ENCODE data around the gene PREX1.

Gene PREX1

DNA sequence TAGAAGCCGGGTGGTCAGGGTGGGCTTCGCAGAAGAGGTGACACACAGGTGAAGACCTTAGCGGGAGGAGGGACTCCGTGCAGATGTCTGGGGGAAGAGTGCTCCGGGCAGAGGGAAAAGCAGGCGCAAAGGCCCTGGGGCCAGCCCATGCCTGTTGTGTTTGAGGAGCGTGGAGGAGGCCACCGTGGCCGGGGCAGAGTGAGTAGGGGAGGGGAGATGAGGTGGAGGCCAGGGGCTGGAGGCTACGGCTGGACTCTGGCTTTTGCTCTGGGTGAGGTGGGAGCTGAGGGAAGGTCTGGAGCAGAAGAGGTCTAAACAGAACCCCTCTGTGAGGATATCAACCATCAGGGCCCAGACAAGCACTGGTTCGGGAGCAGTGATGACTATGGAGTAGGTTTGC is 244.0 kb downstream of the PREX1 start:
- in situ Hi-C loops (cut with HindIII; ENCODE audit: low pct_ligation_motif_present, low pct_unique_long_range_greater_than_20kb, low sequenced_read_pairs), result no loop called here
- DNase-seq, result no peak

DNA sequence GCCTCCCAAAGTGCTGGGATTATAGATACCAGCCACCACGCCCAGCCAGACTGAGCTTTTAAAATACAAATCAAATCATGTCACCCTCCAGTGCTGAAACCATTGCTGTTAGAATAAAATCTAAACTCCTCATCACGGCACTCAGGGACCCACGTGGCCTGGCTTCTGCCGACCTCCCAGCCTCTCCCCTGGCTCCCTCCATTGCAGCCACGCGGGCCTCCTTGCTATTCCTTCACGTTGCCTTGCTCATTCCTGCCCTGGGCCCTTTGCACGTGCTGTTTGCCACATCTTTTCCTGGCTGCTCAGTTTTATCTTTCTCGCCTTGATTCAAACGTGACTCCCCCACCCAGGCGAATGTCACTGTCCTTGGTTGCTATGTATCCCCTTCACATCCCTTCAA is 244.6 kb downstream of the PREX1 start:
- DNase-seq, result no peak
- in situ Hi-C loops (cut with HindIII; ENCODE audit: low pct_ligation_motif_present, low pct_unique_long_range_greater_than_20kb, low sequenced_read_pairs), result no loop called here

DNA sequence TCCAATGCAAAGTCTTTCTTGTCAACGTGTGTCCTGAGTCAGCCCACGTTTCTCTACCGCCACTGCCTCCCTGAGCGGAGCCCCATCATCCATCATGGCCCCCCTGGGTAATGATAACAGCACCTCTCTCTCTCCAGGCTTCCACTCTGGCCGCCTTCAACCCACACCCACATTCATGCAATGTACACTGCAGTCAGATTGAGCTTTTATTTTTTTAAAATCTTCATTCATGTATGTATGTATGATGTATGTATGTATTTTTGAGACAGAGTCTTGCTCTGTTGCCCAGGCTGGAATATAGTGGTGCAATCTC is 245.2 kb downstream of the PREX1 start:
- DNase-seq, result no peak
- in situ Hi-C loops (cut with HindIII; ENCODE audit: low pct_ligation_motif_present, low pct_unique_long_range_greater_than_20kb, low sequenced_read_pairs), result no loop called here

DNA sequence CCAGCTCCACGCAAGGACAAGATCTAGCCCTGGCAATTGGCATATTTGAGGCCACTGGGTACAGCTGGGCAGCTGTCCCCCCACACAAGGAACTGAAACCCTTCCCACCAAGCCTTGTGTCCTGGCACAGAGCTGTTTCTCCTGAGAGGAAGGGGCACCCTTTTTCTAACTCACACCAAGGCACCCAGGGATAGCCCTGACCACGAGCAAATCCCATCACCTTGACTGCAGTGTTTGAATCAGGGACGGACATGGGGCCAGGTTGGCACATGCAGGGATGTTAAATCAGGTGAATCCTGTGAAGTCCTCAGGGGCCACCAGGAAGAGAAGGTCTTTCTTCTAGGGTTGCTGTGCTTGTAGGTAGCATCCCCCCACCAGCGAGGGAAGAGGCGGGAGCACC is 246.6 kb downstream of the PREX1 start:
- in situ Hi-C loops (cut with HindIII; ENCODE audit: low pct_ligation_motif_present, low pct_unique_long_range_greater_than_20kb, low sequenced_read_pairs), result no loop called here
- no peak for DNase-seq

DNA sequence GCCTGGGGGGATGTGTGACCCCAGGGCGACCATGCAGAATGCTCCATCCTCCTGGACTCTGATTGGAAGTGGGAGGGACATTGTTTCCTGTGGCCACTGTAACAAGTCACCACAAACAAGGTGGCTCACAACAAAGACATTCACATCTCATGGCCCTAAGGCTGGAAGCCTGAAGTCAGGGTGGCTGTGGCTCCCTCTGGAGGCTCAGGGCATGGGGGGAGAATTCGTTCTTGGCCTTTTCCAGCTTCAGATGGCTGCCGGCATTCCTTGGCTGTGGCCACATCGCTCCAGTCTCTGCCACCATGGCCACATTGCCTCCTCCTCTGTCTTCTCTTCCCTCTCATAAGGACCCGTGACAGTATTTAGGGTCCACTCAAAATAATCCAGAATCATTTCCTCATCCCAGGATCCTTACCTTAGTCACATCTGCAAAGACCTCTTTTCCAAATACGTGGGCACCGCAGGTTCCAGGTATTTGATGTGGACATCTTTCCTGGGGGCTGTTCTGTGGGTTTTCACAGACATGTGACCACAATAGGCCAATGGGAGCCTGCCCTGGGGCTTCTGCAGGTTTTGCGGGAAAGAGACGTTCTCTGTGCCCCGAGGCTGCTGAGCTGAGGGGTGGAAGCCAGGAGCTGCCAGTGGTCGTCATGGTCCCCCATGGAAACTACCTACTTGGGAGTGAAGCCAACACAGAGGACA is 249.3 kb downstream of the PREX1 start:
- no peak for DNase-seq

DNA sequence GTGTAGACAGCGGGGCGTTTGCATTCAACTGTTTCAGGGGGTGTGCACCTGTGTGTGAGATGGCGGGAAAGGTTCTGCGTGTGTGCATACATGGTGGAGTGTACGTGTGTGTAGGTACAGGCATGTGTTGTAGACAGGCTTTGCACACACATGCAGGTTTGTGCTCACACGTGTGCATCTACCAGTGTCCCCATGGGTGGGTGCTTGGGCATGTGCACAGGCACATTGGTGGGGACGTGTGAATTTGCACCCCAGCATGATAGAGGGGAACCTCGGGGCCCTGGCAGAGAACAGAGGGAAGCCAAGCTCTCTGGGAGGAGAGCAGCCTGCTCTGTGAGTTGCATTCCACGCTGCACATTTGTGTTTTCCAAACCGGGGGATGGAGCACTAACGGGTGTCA is 250.2 kb downstream of the PREX1 start:
- in situ Hi-C loops (cut with HindIII; ENCODE audit: low pct_ligation_motif_present, low pct_unique_long_range_greater_than_20kb, low sequenced_read_pairs), result no loop called here
- DNase-seq, result no peak

More for the DNA sequence above, 249.3 kb downstream of the PREX1 start:
- in situ Hi-C loops (cut with HindIII; ENCODE audit: low pct_ligation_motif_present, low pct_unique_long_range_greater_than_20kb, low sequenced_read_pairs), result no loop called here

DNA sequence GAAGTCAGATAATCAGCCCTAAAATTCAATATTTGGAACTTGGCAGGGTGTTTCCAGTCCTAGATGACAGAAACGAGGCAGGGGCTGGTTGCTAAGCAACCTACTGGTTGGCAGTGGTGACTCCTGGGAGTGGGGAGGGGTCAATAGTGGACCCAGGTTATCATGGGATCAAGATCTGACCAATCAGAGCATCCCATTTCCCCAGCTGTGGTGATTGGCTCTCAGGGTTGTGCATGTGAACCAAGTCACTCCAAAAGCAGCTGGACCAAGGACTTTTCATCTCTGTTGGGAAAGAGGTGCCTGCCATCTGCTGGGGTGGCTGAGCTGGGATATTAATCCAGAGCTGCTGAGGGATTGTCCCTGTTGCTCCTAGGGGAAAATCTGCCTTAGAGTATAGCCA is 253.4 kb downstream of the PREX1 start:
- in situ Hi-C loops (cut with HindIII; ENCODE audit: low pct_ligation_motif_present, low pct_unique_long_range_greater_than_20kb, low sequenced_read_pairs), result no loop called here
- DNase-seq, result no peak

Measured in ACHN (cell line).